Transverse colon (tissue), 3 donors: ENCODE results near the gene ST3GAL3.

Source experiments
- EP300 ChIP-seq: sonication (generic); formaldehyde crosslinking; IDR thresholded peaks from one replicate; pipeline ENCODE4 v1.6.1; 2017; ENCODE audit warnings: antibody characterized with exemption, low read depth
- POLR2A ChIP-seq: fragments of 450-650 bp; IDR thresholded peaks from one replicate; pipeline ENCODE4 v1.6.1; 2016; ENCODE audit warnings: antibody characterized with exemption, mild to moderate bottlenecking, moderate library complexity
- TF ChIP-seq, protein P1 (sequence below), 5 experiments: fragments of 200-600 bp in 3 of 5; fragments of 450-650 bp in 2 of 5; sonication (generic) in 3 of 5; IDR thresholded peaks; 1 replicate in 2 of 5; 2 replicates in 3 of 5; pipeline ENCODE4 v1.5.1; 2016 to 2017; ENCODE audit warnings: antibody characterized with exemption in 5 of 5, inconsistent platforms in 3 of 5, mild to moderate bottlenecking in 2 of 5, moderate library complexity in 1 of 5

GRCh38 chr1:43870306-43870705, 163.0 kb downstream of the ST3GAL3 start:
- TF ChIP-seq EP300: no peak
- TF ChIP-seq, protein P1, sequence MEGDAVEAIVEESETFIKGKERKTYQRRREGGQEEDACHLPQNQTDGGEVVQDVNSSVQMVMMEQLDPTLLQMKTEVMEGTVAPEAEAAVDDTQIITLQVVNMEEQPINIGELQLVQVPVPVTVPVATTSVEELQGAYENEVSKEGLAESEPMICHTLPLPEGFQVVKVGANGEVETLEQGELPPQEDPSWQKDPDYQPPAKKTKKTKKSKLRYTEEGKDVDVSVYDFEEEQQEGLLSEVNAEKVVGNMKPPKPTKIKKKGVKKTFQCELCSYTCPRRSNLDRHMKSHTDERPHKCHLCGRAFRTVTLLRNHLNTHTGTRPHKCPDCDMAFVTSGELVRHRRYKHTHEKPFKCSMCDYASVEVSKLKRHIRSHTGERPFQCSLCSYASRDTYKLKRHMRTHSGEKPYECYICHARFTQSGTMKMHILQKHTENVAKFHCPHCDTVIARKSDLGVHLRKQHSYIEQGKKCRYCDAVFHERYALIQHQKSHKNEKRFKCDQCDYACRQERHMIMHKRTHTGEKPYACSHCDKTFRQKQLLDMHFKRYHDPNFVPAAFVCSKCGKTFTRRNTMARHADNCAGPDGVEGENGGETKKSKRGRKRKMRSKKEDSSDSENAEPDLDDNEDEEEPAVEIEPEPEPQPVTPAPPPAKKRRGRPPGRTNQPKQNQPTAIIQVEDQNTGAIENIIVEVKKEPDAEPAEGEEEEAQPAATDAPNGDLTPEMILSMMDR (IDR thresholded peaks at IDR 0.05): no peak
- TF ChIP-seq POLR2A: no peak
